Skeletal muscle satellite cell (primary cell): ENCODE measurements around the gene NUDT3.
A peak's percentile ranks its signal among the peaks of the same experiment; 100 is the strongest.

ENCODE experiments used
- H3K27me3 ChIP-seq: 2 replicates; pipeline ENCODE4 v1.7.0; 2013; ENCODE audit warnings: low read length; ENCODE audit not compliant: control insufficient read depth, insufficient read depth
- H3K36me3 ChIP-seq: 2 replicates; pipeline ENCODE4 v1.7.0; 2013; ENCODE audit warnings: mild to moderate bottlenecking, control low read depth, low read length; ENCODE audit not compliant: insufficient read depth
- H3K4me1 ChIP-seq: 2 replicates; pipeline ENCODE4 v1.7.0; 2013; ENCODE audit warnings: low read length; ENCODE audit not compliant: control insufficient read depth, insufficient read depth
- H3K4me2 ChIP-seq: 2 replicates; pipeline ENCODE4 v1.7.0; 2013; ENCODE audit warnings: mild to moderate bottlenecking, low read length
- H3K4me3 ChIP-seq: 2 replicates; pipeline ENCODE4 v1.7.0; 2013; ENCODE audit warnings: low read length
- H3K9ac ChIP-seq: 2 replicates; pipeline ENCODE4 v1.7.0; 2013; ENCODE audit warnings: mild to moderate bottlenecking, low read depth, low read length, moderate library complexity
- H3K9me3 ChIP-seq: replicated peaks from 2 replicates; pipeline ENCODE4 v1.7.0; 2013; ENCODE audit warnings: mild to moderate bottlenecking, control low read depth, low read length

The NUDT3 gene

DNA sequence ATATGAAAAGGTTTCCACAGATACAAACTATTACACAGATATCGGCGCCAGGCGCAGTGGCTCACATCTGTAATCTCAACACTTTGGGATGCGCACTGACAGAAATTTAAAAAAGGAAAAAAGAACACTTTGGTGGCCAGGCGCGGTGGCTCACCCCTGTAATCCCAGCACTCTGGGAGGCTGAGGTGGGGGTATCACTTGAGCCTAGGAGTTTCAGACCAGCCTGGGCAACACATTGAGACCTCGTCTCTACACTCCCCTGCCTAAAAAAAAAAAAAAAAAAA is 41.6 kb downstream of the NUDT3 start:
- peak overlapping the region; percentile 15 for H3K4me2 ChIP-seq
- H3K36me3 ChIP-seq: no peaks in the 10 kb centered on the region
- no peak overlapping the region for H3K9ac ChIP-seq
- H3K4me1 ChIP-seq: peaks cover 20% of the 10 kb centered on the region
- H3K9me3 ChIP-seq: no peaks in the 10 kb centered on the region
- H3K4me3 ChIP-seq: no peak overlapping the region
- no peaks in the 10 kb centered on the region for H3K27me3 ChIP-seq

DNA sequence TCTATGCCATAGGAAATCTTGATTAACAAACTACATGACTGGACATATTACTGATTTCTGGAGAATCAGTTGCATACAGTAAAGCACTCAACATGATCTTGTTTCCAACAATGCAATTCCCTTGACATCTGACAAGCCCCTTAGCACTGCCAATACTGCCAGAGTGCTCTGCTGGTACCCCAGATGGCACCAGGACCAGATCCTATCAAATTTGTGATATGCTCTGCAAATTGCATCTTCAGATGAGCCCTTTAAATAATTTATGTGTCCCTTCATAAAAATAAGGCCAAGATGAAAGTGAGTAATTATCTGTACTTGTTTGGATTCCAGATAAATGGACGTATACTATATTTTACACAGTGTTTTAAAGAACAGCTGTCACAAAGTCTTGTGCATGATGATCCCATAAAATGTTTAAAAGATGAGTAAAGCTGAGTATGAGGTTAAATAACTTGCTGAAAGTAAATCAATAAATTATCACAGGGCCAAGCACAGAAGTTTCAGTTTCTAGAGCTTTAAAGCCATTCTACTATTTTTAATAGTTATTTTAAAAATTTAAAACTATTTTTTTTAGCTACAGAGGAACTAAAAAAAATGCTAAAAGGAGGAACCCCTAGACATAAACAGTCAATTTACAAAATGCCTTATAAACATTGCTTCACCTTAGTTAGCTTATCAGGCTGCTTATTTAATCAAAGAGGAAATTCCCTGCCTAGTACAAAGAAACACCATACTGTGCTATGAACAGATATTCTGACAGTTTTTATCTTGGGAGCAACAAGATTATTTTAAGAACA is 42.1 kb downstream of the NUDT3 start:
- H3K9me3 ChIP-seq: no peaks in the 10 kb centered on the region
- H3K27me3 ChIP-seq: no peaks in the 10 kb centered on the region
- peaks cover 20% of the 10 kb centered on the region for H3K4me1 ChIP-seq
- H3K9ac ChIP-seq: no peak overlapping the region
- H3K4me3 ChIP-seq: no peak overlapping the region
- peak overlapping the region; percentile 15 for H3K4me2 ChIP-seq
- no peaks in the 10 kb centered on the region for H3K36me3 ChIP-seq

DNA sequence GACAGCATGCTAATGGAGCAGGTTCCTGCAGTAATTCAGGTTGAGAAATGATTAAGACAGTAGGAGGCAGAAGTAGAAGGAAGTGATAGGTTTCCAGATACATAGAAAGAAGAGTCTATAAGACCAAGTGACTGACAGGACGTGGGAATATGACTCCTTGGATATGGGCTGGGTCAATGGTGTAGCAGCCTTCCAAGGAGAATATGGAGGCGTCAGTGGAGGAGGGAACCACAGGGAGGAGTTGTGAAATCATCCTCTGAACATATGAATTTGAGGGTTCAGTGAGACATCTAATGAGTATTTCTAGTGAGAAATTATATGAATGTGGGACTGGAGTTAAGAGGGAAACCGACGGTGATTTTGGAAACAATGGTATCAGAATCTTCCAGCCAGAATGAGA is 43.3 kb downstream of the NUDT3 start:
- no peak overlapping the region for H3K9ac ChIP-seq
- H3K4me2 ChIP-seq: no peak overlapping the region
- no peaks in the 10 kb centered on the region for H3K9me3 ChIP-seq
- no peak overlapping the region for H3K4me3 ChIP-seq
- peaks cover 20% of the 10 kb centered on the region for H3K4me1 ChIP-seq
- no peaks in the 10 kb centered on the region for H3K27me3 ChIP-seq
- no peaks in the 10 kb centered on the region for H3K36me3 ChIP-seq

DNA sequence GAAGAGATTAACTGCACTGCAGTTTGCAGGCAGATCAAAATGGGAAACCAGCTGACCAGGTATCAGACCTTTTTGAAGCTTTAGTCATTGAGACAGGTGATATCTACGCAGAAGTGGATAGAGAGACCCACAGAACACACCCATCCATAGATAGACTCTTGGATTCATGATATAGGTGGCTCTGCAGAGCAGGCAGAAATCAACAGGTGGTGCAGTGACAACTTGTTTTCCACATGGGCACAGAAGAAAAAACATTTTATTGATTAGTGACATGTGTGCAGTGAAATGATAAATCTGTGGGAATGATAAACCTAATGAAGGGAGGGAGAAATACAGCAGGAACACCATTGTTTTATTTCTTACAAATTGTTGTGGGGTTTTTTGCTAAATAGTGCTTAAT is 45.2 kb downstream of the NUDT3 start:
- H3K27me3 ChIP-seq: no peaks in the 10 kb centered on the region
- no peaks in the 10 kb centered on the region for H3K36me3 ChIP-seq
- H3K4me2 ChIP-seq: no peak overlapping the region
- H3K9ac ChIP-seq: no peak overlapping the region
- H3K4me3 ChIP-seq: no peak overlapping the region
- H3K4me1 ChIP-seq: peaks cover 16% of the 10 kb centered on the region
- no peaks in the 10 kb centered on the region for H3K9me3 ChIP-seq

DNA sequence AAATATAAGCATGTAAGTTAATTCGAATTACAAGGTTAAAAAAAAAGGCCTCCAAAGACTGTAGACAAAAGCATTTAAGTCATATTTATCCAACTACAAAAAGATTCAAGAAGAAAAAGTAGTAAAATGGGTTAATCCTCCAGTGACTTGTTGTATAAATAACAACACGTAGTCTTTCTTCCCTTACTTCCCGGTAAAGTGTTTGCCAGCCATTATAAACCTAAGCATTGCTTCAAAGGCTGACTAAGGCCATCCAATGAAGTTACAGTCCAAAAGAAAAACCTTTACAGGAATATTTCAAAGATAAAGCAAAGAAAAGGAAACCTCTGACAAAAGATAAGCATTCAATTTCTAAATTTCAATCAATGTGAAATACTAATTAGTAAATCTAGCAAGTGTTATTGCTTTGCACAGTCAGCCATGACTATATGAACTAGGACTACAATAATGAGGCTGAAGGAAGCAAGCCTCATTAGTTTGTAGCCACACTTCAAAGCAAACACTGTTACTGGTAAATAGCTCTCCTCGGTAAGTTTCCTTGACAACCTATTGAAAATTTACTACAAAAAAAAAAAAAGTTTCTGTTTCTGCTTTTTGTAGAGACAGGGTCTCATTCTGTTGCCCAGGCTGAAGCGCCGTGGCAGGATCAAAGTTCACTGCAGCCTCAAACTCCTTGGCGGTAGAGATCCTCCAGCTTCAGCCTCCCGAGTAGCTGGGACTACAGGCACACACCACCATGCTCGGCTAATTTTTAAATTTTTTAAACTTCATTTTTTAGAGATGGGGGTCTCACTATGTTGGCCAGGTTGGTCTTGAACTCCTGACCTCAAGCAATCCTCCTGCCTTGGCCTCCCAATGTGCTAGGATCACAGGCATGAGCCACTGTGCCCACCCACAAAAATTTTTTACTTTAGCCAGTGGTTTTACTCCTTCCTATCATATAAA is 46.0 kb downstream of the NUDT3 start:
- Histone ChIP-seq H3K27me3 (no peaks in the 10 kb centered on the region), H3K4me3 (no peak overlapping the region), H3K4me2 (no peak overlapping the region), H3K9me3 (no peaks in the 10 kb centered on the region), H3K36me3 (no peaks in the 10 kb centered on the region), H3K4me1 (peaks cover 21% of the 10 kb centered on the region), H3K9ac (no peak overlapping the region)

DNA sequence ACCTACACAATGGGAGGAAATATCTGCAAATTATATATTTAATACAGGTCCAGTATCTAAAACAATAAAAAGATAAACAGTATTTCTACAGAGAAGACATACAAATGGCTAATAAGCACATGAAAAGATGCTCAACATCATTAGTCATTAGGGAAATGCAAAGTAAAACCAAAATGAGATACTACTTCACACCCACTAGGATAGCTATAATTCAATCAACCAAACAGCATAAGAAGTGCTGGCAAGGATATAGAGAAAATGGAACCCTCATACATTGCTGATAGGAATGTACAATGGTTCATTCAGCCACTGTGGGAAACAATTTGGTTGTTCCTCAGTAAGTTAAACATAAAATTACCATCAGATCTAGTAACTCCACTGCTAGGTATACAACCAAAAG is 48.7 kb downstream of the NUDT3 start:
- Histone ChIP-seq H3K4me2 (no peak overlapping the region), H3K9ac (no peak overlapping the region), H3K9me3 (no peaks in the 10 kb centered on the region), H3K36me3 (no peaks in the 10 kb centered on the region), H3K4me1 (peaks cover 16% of the 10 kb centered on the region), H3K4me3 (no peak overlapping the region), H3K27me3 (no peaks in the 10 kb centered on the region)

DNA sequence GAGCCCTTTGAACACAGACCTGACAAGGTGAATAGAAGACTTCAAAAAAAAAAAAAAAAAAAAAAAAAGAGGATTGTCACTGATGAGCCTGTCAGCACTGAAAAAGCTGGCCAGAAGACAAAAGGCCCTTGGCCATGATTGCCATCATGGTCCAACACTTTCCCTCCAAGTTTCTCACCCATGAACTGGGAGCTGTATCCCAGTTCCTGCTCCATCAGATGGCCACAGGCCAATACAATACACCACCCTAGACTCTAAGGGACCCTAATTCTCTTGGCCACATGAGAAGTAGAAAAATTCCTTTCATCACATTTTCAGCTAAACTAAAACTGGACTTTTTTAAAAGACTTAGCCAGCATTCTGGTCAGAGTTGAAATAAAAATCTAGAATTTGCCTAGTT is 50.2 kb downstream of the NUDT3 start:
- no peaks in the 10 kb centered on the region for H3K9me3 ChIP-seq
- no peaks in the 10 kb centered on the region for H3K27me3 ChIP-seq
- H3K4me3 ChIP-seq: no peak overlapping the region

DNA sequence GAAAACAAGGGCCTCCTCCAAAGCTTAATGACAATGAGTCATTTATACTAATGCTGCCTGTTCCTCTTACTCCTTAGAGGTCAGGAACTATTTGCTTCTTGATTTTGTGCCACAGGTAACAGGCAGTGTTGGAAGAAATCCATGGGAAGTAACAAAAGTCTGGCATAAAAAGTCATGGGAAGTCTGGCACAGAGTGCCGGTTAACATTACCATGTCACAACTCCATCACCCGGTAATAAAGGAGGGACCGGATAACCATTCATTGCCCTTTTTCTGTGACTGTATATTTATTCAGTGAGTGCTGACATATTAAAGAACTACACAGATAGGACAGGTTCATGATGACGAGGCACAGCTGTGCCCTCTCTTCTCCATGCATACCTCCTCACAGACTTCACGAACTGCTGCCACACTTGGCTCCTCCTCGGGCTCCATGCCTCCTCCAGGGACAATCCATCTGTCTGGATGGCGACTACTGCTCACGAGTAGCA is 50.9 kb downstream of the NUDT3 start:
- Histone ChIP-seq H3K9me3 (no peaks in the 10 kb centered on the region), H3K36me3 (no peaks in the 10 kb centered on the region), H3K4me2 (no peak overlapping the region), H3K27me3 (no peaks in the 10 kb centered on the region), H3K4me3 (no peak overlapping the region), H3K4me1 (peaks cover 16% of the 10 kb centered on the region), H3K9ac (no peak overlapping the region)

More for the DNA sequence above, 50.2 kb downstream of the NUDT3 start:
- Histone ChIP-seq H3K9ac (no peak overlapping the region), H3K4me2 (no peak overlapping the region), H3K36me3 (no peaks in the 10 kb centered on the region), H3K4me1 (peaks cover 16% of the 10 kb centered on the region)

DNA sequence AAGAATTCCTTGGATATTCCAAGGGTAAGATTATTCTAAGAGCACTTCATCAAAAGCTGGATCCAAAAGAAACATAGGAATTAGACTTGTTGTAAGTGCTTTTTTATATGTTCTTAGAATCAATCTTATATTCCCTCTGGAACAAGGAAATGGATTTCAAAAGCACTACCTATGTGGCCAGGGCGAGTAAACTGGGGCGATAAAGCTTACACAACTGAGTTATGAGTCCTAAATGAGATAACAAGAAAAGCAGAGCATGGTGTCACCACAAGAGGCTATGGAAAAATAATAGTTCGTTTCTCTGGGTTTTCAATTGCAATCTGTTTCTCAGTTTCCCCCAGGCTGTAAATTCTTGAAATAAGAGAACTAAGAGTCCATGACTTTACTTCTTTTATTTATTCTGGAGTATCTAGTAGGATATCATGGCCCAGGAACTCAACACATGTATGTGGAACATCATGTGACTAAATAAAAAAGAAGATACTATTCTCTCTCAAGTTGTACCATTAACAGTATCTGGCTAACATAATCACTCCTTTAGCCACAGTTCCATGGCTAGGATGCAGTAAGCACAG is 51.5 kb downstream of the NUDT3 start:
- no peaks in the 10 kb centered on the region for H3K9me3 ChIP-seq
- no peak overlapping the region for H3K4me3 ChIP-seq
- H3K9ac ChIP-seq: no peak overlapping the region
- H3K4me2 ChIP-seq: no peak overlapping the region
- H3K4me1 ChIP-seq: peaks cover 16% of the 10 kb centered on the region
- no peaks in the 10 kb centered on the region for H3K27me3 ChIP-seq
- no peaks in the 10 kb centered on the region for H3K36me3 ChIP-seq

DNA sequence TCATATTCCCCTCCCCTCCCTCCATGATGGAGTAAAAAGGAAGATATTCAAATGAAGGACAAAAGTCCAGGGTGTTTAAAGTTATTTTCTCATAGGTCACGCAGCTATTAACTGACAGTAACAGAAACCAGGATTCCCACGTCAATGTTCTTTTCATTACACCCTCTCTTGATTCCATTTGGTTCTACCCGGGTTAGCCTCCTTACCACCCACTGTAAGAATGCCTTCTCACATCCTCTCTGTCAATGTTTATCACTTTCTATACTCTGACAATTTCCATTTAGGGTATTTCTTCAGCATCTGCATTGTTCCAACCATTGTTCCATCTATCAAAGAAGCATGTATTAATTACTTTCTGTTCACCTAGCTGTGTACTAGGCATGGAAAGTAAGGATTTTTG is 52.1 kb downstream of the NUDT3 start:
- no peak overlapping the region for H3K9ac ChIP-seq
- H3K36me3 ChIP-seq: no peaks in the 10 kb centered on the region
- H3K4me2 ChIP-seq: no peak overlapping the region
- no peaks in the 10 kb centered on the region for H3K27me3 ChIP-seq
- H3K4me1 ChIP-seq: peaks cover 16% of the 10 kb centered on the region
- H3K4me3 ChIP-seq: no peak overlapping the region
- no peaks in the 10 kb centered on the region for H3K9me3 ChIP-seq

DNA sequence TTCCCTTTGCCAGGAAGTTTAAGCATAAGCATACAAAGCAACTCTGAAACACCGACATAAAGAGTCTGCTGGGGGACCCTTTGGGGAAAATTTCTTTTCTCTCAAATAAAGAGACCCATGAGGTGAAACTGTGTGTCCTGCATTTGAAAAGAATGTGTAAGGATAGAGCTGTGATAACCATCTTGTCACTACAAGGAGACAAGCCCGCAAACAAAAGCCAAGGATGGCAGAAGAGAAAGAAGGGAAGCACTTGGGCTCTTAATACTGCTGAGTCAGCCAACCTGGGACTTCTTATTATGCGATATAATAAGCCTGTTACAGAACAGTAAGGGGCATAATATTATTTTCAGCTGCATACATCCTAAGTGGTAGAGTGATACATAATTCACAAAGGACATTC is 52.5 kb downstream of the NUDT3 start:
- Histone ChIP-seq H3K4me2 (no peak overlapping the region), H3K9ac (no peak overlapping the region), H3K4me1 (peaks cover 16% of the 10 kb centered on the region), H3K4me3 (no peak overlapping the region), H3K9me3 (no peaks in the 10 kb centered on the region), H3K27me3 (no peaks in the 10 kb centered on the region), H3K36me3 (no peaks in the 10 kb centered on the region)
